Measurements from ENCODE around the gene SAC3D1. TPM values are rescaled to one million over a fixed set of nuclear protein-coding genes. Genes with fewer than 3 reads are reported as not detected.

Gene SAC3D1
- total RNA-seq = 10 to 100 TPM in 1 of 5 experiments, 1 to 10 TPM in 4; 2.7 to 18.2 (median 8.6) TPM
- 10 to 100 TPM; 11.5 to 17.2 TPM for polyA plus RNA-seq
- total RNA-seq = 1.6 reads per million, percentile 5 among the genes with 10 or more reads in this experiment

GRCh38 chr11:65040847-65041622 is at the start of gene SAC3D1:
SAC3D1 (plus strand) TSS chr11:65041210; CDS start chr11:65041293, 83 bp downstream.
- no peaks in the 10 kb centered on the region for H3K27me3 ChIP-seq (ENCODE audit: control insufficient read depth in 2 of 2, insufficient read depth in 2 of 2, low read length in 2 of 2)
- ATAC-seq (peak; percentile 95), DNase-seq (peak; percentile 74 to 94 (median 88))
- no peaks in the 10 kb centered on the region for H3K27me3 Mint-ChIP-seq
- ChIA-PET POLR2A (interaction anchor here (0.7 to 3.3 kb wide), 12 partner anchors 8 to 1537 kb away, joined by 3 to 20 read pairs (median 4); partner anchors contain the start of genes ARL2, FAU, MRPL49 and RASGRP2), CTCF (interaction anchor here (0.8 to 1.2 kb wide), 3 partner anchors 13 to 34 kb away, joined by 3 to 6 read pairs (median 3); no protein-coding TSS in a partner anchor)
- no peaks in the 10 kb centered on the region for H3K9me3 Mint-ChIP-seq
- H3K36me3 Mint-ChIP-seq = peaks cover 0 to 6% (median 5%) of the 10 kb centered on the region in 5 donors
- H3K4me3 ChIP-seq (ENCODE audit: low read length) = peak within 1 kb of the TSS; percentile 86
- intact Hi-C loops (cut with micrococcal nuclease) = loop anchor here (1.0 to 5.0 kb wide), 12 partner anchors 14 to 220 kb away; partner anchors contain the start of genes CDCA5 (in 2 of the 2), PPP2R5B (in 2 of the 2), SNX15 (in 2 of the 2) and ZFPL1 (in 2 of the 2)
- H3K27ac Mint-ChIP-seq = peak within 1 kb of the TSS; percentile 69 to 95 (median 92)
- peak within 1 kb of the TSS; percentile 90 to 96 (median 94) for H3K4me3 Mint-ChIP-seq
- H3K27ac ChIP-seq (ENCODE audit: low read depth, low read length) = peak within 1 kb of the TSS; percentile 78
- H3K9me3 ChIP-seq (ENCODE audit: control insufficient read depth in 2 of 3, low read length in 3 of 3) = no peaks in the 10 kb centered on the region
- peaks cover 0 to 40% (median 0%) of the 10 kb centered on the region in 3 experiments for H3K36me3 ChIP-seq (ENCODE audit: control insufficient read depth in 2 of 3, insufficient read depth in 3 of 3, low read length in 3 of 3)
- peaks cover 11 to 25% (median 20%) of the 10 kb centered on the region in 7 donors for H3K4me1 Mint-ChIP-seq
- H3K4me1 ChIP-seq (ENCODE audit: control insufficient read depth in 2 of 2, insufficient read depth in 2 of 2, low read length in 2 of 2) = peaks cover 3 to 9% of the 10 kb centered on the region in 2 donors

- peaks cover 9 to 31% (median 18%) of the 10 kb centered on the region in 7 donors for H3K4me1 Mint-ChIP-seq
- no peak overlapping the region for H3K4me3 Mint-ChIP-seq
- H3K27me3 Mint-ChIP-seq = peaks cover 0 to 8% (median 0%) of the 10 kb centered on the region in 5 donors
- no peak overlapping the region for H3K4me3 ChIP-seq (ENCODE audit: low read length)
- CTCF ChIA-PET = no interaction called here
- H3K9me3 Mint-ChIP-seq = no peaks in the 10 kb centered on the region
- H3K36me3 Mint-ChIP-seq = no peaks in the 10 kb centered on the region
- no peak for ATAC-seq
- intact Hi-C loops (cut with micrococcal nuclease) = no loop called here
- H3K27ac Mint-ChIP-seq = no peak overlapping the region
- no peaks in the 10 kb centered on the region for H3K9me3 ChIP-seq (ENCODE audit: control insufficient read depth in 2 of 3, low read length in 3 of 3)
- H3K27ac ChIP-seq (ENCODE audit: low read depth, low read length) = no peak overlapping the region
- DNase-seq = no peak
- H3K36me3 ChIP-seq (ENCODE audit: control insufficient read depth in 2 of 3, insufficient read depth in 3 of 3, low read length in 3 of 3) = no peaks in the 10 kb centered on the region
- H3K27me3 ChIP-seq (ENCODE audit: control insufficient read depth in 2 of 2, insufficient read depth in 2 of 2, low read length in 2 of 2) = no peaks in the 10 kb centered on the region
- peaks cover 3 to 8% of the 10 kb centered on the region in 2 donors for H3K4me1 ChIP-seq (ENCODE audit: control insufficient read depth in 2 of 2, insufficient read depth in 2 of 2, low read length in 2 of 2)
- POLR2A ChIA-PET = interaction anchor here (0.7 kb wide), 1 partner anchor 218 kb away, joined by 3 read pairs; no protein-coding TSS in a partner anchor
Measured at GRCh38 chr11:64994318-64994717, 46.7 kb upstream of the SAC3D1 start.

GRCh38 chr11:64996327-64996709 is 44.7 kb upstream of the SAC3D1 start:
- Histone ChIP-seq H3K9me3 (ENCODE audit: control insufficient read depth in 2 of 3, low read length in 3 of 3) (no peaks in the 10 kb centered on the region), H3K4me3 (ENCODE audit: low read length) (no peak overlapping the region), H3K27me3 (ENCODE audit: control insufficient read depth in 2 of 2, insufficient read depth in 2 of 2, low read length in 2 of 2) (no peaks in the 10 kb centered on the region), H3K4me1 (ENCODE audit: control insufficient read depth in 2 of 2, insufficient read depth in 2 of 2, low read length in 2 of 2) (no peaks in the 10 kb centered on the region), H3K27ac (ENCODE audit: low read depth, low read length) (no peak overlapping the region), H3K36me3 (ENCODE audit: control insufficient read depth in 2 of 3, insufficient read depth in 3 of 3, low read length in 3 of 3) (no peaks in the 10 kb centered on the region)
- H3K9me3 Mint-ChIP-seq = no peaks in the 10 kb centered on the region
- no peak overlapping the region for H3K27ac Mint-ChIP-seq
- CTCF ChIA-PET = no interaction called here
- peak overlapping the region in 2 of 10 donors; percentile 2 to 34 for H3K4me3 Mint-ChIP-seq
- H3K36me3 Mint-ChIP-seq = no peaks in the 10 kb centered on the region
- peaks cover 0 to 8% (median 0%) of the 10 kb centered on the region in 5 donors for H3K27me3 Mint-ChIP-seq
- intact Hi-C loops (cut with micrococcal nuclease) = no loop called here
- DNase-seq = no peak
- peaks cover 0 to 23% (median 9%) of the 10 kb centered on the region in 7 donors for H3K4me1 Mint-ChIP-seq
- POLR2A ChIA-PET = no interaction called here
- no peak for ATAC-seq

GRCh38 chr11:64996710-64997380 is 44.2 kb upstream of the SAC3D1 start, which contains the start of gene BATF2:
BATF2 (minus strand) TSS chr11:64996971; CDS start chr11:64996914, 57 bp downstream.
- no peaks in the 10 kb centered on the region for H3K27me3 ChIP-seq (ENCODE audit: control insufficient read depth in 2 of 2, insufficient read depth in 2 of 2, low read length in 2 of 2)
- ChIA-PET POLR2A (no interaction called here), CTCF (interaction anchor here (1.2 kb wide), 1 partner anchor 319 kb away, joined by 3 read pairs; no protein-coding TSS in a partner anchor)
- H3K27me3 Mint-ChIP-seq = peaks cover 0 to 8% (median 0%) of the 10 kb centered on the region in 5 donors
- no peak within 1 kb of the TSS for H3K27ac ChIP-seq (ENCODE audit: low read depth, low read length)
- H3K9me3 ChIP-seq (ENCODE audit: control insufficient read depth in 2 of 3, low read length in 3 of 3) = no peaks in the 10 kb centered on the region
- H3K4me3 ChIP-seq (ENCODE audit: low read length) = no peak within 1 kb of the TSS
- H3K9me3 Mint-ChIP-seq = no peaks in the 10 kb centered on the region
- no peak within 1 kb of the TSS for H3K27ac Mint-ChIP-seq
- ATAC-seq = peak; percentile 77
- peaks cover 0 to 23% (median 9%) of the 10 kb centered on the region in 7 donors for H3K4me1 Mint-ChIP-seq
- H3K4me1 ChIP-seq (ENCODE audit: control insufficient read depth in 2 of 2, insufficient read depth in 2 of 2, low read length in 2 of 2) = no peaks in the 10 kb centered on the region
- H3K4me3 Mint-ChIP-seq = peak within 1 kb of the TSS in 2 of 10 donors; percentile 2 to 34
- intact Hi-C loops (cut with micrococcal nuclease) = no loop called here
- H3K36me3 ChIP-seq (ENCODE audit: control insufficient read depth in 2 of 3, insufficient read depth in 3 of 3, low read length in 3 of 3) = no peaks in the 10 kb centered on the region
- no peak for DNase-seq
- no peaks in the 10 kb centered on the region for H3K36me3 Mint-ChIP-seq

- Histone ChIP-seq H3K4me3 (ENCODE audit: low read length) (no peak overlapping the region), H3K9me3 (ENCODE audit: control insufficient read depth in 2 of 3, low read length in 3 of 3) (no peaks in the 10 kb centered on the region), H3K4me1 (ENCODE audit: control insufficient read depth in 2 of 2, insufficient read depth in 2 of 2, low read length in 2 of 2) (no peaks in the 10 kb centered on the region), H3K27me3 (ENCODE audit: control insufficient read depth in 2 of 2, insufficient read depth in 2 of 2, low read length in 2 of 2) (no peaks in the 10 kb centered on the region), H3K36me3 (ENCODE audit: control insufficient read depth in 2 of 3, insufficient read depth in 3 of 3, low read length in 3 of 3) (no peaks in the 10 kb centered on the region), H3K27ac (ENCODE audit: low read depth, low read length) (no peak overlapping the region)
- peak overlapping the region in 2 of 10 donors; percentile 48 to 61 for H3K4me3 Mint-ChIP-seq
- H3K27ac Mint-ChIP-seq = peak overlapping the region in 5 of 9 donors; percentile 4 to 78 (median 44)
- ATAC-seq (no peak), DNase-seq (no peak)
- peaks cover 0 to 23% (median 9%) of the 10 kb centered on the region in 7 donors for H3K4me1 Mint-ChIP-seq
- ChIA-PET CTCF (interaction anchor here (0.9 kb wide), 1 partner anchor 15 kb away, joined by 3 read pairs; no protein-coding TSS in a partner anchor), POLR2A (no interaction called here)
- peaks cover 0 to 5% (median 0%) of the 10 kb centered on the region in 5 donors for H3K27me3 Mint-ChIP-seq
- H3K9me3 Mint-ChIP-seq = no peaks in the 10 kb centered on the region
- no peaks in the 10 kb centered on the region for H3K36me3 Mint-ChIP-seq
- intact Hi-C loops (cut with micrococcal nuclease) = no loop called here
Measured at GRCh38 chr11:64998141-64998540, 42.9 kb upstream of the SAC3D1 start.

Measured in naive thymus-derived CD4-positive, alpha-beta T cell (primary cell).